GM10248 (cell line): ENCODE results near the gene CD52.
A peak's percentile ranks its signal among the peaks of the same experiment; 100 is the strongest.
"Not testable (repeated sequence)": the region's sequence is repeated elsewhere in the genome, so short reads cannot be mapped to it uniquely, and the experiment has no call there.

Source experiments
- CTCF ChIA-PET: fragments of 300-600 bp; sonication (Branson Sonifier 250); formaldehyde crosslinking; extraction: SDS; loops from one replicate; lab custom pipeline; 2021; ENCODE audit warnings: antibody characterized with exemption; lab: Yijun Ruan, JAX
- POLR2A ChIA-PET: fragments of 350-650 bp; sonication (Branson Sonifier 250); formaldehyde crosslinking; extraction: SDS; loops from one replicate; lab custom pipeline; 2020; ENCODE audit warnings: antibody characterized with exemption; lab: Yijun Ruan, JAX
- DNase-seq: peaks from one replicate; pipeline ENCODE4 v3.0.0; 2012; ENCODE audit errors: extremely low spot score
- TF ChIP-seq, protein P1 (sequence below): IDR thresholded peaks from 2 replicates; pipeline ENCODE4 v1.5.1; 2012; ENCODE audit warnings: mild to moderate bottlenecking, low read depth; ENCODE audit errors: extremely low read depth, missing control alignments, control extremely low read depth

CD52 gene

DNA sequence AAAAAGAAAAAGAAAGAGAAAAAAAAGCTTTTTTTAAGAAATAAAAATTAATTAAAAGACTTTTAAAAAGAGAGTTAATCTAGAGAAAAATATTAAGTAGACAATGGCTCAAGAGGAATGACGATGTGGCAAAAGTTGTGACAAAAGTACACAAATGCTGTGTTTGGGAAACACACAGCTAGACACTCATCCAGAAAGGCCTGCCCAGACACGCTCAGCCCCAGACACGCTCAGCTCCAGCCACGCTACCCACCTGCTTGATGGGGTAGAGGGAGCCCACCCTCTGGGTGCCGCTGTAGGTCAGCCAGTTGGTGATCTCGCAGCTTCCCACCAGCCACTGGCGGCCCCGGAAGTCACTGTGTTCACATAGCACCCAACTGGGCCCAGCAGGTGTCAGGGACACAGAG lies 10.2 kb downstream of the CD52 start:
- ChIA-PET CTCF (interaction anchor here (1.1 to 1.5 kb wide), 4 partner anchors 13 to 158 kb away, joined by 3 to 7 read pairs (median 3); partner anchors contain the start of gene ZNF593), POLR2A (no interaction called here)
- TF ChIP-seq, protein P1, sequence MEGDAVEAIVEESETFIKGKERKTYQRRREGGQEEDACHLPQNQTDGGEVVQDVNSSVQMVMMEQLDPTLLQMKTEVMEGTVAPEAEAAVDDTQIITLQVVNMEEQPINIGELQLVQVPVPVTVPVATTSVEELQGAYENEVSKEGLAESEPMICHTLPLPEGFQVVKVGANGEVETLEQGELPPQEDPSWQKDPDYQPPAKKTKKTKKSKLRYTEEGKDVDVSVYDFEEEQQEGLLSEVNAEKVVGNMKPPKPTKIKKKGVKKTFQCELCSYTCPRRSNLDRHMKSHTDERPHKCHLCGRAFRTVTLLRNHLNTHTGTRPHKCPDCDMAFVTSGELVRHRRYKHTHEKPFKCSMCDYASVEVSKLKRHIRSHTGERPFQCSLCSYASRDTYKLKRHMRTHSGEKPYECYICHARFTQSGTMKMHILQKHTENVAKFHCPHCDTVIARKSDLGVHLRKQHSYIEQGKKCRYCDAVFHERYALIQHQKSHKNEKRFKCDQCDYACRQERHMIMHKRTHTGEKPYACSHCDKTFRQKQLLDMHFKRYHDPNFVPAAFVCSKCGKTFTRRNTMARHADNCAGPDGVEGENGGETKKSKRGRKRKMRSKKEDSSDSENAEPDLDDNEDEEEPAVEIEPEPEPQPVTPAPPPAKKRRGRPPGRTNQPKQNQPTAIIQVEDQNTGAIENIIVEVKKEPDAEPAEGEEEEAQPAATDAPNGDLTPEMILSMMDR, result no peak
- no peak for DNase-seq

DNA sequence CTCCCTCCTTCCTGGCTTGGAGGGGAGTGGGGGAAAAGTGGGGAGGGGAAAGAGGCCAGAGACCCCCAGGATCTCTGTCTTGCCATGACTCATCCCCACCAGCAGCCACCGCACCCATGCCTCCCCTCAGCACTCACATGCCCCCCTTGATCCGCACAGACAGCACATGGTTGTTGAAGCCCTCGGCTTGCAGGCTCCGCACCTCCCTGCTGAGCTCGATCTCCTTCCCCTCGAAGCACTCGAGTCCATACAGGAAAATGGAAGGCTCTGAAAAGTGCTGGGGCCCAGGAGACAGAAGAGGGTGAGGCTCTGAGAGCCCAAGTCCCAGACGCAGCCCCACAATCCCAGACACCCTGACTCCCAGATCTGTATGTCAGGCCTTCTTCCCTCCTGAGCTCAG lies 10.8 kb downstream of the CD52 start:
- ChIA-PET CTCF (interaction anchor here (0.8 to 1.2 kb wide), 3 partner anchors 14 to 95 kb away, joined by 3 to 4 read pairs (median 3); partner anchors contain the start of gene CEP85), POLR2A (interaction anchor here (0.6 kb wide), 1 partner anchor 1113 kb away, joined by 4 read pairs; no protein-coding TSS in a partner anchor)
- TF ChIP-seq, protein P1, result no peak
- no peak for DNase-seq

DNA sequence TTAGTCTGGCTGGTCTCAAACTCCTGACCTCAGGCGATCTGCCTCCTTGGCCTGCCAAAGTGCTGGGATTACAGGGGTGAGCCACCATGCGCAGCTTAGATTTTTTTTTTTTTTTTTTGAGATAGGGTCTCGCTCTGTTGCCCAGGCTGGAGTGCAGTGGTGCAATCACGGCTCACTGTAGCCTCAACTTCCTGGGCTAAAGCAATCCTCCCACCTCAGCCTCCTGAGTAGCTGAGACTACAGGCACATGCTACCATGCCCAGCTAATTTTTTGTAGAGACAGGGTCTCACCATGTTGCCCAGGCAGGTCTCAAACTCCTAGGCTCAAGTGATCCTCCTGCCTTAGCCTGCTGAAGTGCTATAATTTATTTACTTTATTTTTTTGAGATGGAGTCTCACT lies 11.6 kb downstream of the CD52 start:
- DNase-seq, result not testable (repeated sequence)
- POLR2A ChIA-PET, result interaction anchor here (1.4 kb wide), 1 partner anchor 8 kb away, joined by 3 read pairs; no protein-coding TSS in a partner anchor
- CTCF ChIA-PET, result interaction anchor here (2.3 to 4.4 kb wide), 2 partner anchors 7 to 44 kb away, joined by 8 to 24 read pairs; no protein-coding TSS in a partner anchor

DNA sequence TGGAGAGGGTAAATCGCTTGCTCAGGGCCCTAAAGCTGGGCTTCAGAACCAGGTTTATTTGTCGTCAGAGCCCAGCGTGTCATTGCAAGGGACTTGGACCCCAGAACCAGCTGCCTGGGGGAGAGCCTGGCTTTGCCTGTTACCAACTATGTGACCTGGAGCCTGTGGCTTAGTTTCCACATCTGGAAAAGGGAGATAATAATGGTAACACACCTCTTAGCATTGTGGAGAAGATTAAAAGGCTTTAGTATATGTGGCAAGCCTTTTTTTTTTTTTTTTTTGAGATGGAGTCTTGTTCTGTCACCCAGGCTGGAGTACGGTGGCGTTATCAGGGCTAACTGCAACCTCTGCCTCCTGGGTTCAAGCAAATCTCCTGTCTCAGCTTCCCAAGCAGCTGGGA lies 12.5 kb downstream of the CD52 start:
- POLR2A ChIA-PET, result interaction anchor here (0.6 to 1.4 kb wide), 2 partner anchors 9 to 13 kb away, joined by 3 to 7 read pairs; no protein-coding TSS in a partner anchor
- DNase-seq, result no peak
- TF ChIP-seq, protein P1, result no peak
- CTCF ChIA-PET, result interaction anchor here (1.4 to 4.4 kb wide), 3 partner anchors 8 to 45 kb away, joined by 4 to 24 read pairs (median 8); no protein-coding TSS in a partner anchor

DNA sequence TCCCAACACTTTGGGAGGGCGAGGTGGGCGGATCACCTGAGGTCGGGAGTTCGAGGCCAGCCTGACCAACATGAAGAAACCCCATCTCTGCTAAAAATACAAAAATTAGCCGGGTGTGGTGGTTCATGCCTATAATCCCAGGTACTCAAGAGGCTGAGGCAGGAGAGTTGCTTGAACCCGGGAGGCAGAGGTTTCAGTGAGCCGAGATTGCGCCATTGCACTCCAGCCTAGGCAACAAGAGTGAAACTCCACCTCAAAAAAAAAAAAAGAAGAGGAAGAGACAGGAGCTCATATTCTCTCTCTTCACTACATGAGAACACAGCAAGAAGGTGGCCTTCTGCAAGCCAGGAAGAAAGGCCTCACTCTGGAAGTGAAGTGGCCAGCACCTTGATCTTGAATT lies 15.6 kb downstream of the CD52 start:
- POLR2A ChIA-PET, result interaction anchor here (0.7 kb wide), 1 partner anchor 57 kb away, joined by 3 read pairs; no protein-coding TSS in a partner anchor
- CTCF ChIA-PET, result interaction anchor here (4.4 kb wide), 1 partner anchor 11 kb away, joined by 24 read pairs; no protein-coding TSS in a partner anchor
- DNase-seq, result not testable (repeated sequence)

DNA sequence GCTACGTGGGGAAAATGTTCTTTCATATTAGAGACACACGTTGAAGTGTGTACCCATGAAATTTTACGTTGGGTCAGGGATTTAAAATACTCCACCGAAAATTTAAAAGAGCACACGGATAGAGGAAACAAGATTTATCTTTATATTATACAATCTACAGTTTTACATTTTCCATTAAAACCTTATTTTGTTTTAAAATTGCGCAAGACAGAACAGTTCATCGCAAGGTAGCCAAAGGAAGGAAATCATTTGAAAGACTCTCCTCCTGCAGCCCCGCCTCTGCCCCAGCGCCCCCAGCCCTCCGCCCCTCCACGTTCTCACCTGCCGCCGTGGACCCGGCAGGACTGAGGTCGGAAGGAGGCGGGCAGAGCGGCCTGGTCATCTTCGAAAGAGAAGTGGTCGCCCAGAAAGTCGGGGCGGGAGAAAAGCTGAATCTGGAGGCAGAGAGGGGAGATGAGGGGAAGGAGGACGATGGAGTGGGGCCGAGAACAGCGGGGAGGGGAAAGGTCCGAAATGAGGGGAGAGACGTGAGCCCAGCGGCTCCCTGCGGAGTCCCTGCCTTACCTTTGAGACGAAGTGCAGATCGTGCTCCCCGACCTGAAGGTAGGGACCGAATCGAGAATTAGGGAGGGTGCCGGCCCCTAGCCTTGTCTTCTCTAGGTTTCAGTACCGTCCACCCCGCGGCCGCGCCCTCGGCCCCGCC lies 18.2 kb downstream of the CD52 start:
- CTCF ChIA-PET, result interaction anchor here (1.1 to 1.8 kb wide), 5 partner anchors 14 to 102 kb away, joined by 3 to 10 read pairs (median 5); partner anchors contain the start of gene CEP85
- no peak for DNase-seq
- POLR2A ChIA-PET, result no interaction called here
- TF ChIP-seq, protein P1, result no peak

DNA sequence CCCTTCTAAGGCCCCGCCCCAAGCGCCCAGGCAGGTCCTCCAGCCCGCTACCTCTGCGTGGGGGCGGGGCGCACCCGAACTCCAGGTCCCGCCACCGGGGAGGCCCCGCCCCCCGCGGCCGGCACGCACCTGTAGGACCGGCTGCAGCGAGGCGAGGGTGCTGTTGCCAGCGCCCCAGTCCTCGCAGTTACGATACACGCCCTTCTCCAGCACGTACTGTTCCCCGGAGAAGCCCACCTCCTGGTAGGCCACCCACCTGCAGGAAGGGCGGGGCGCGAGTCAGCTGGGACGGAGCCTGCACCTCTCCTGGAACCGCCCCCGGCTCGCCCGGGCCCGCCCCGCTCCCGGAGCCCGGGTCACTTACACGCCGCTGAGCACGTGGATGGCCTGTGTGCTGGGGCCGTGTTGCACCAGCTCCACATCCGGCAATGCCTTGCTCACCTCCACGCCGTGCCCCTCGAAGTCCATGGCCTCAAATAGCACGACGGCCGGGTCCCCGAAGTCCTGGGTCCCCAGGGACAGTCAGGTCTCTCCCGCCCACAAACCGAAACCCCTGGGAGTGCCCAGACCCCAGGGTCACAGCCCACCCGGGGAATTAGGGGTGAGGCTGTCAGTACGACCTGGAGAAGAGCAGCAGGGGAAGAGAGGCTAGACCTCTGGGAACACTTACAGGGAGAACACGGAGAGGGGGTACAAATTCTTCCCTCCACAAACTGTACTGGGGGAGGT lies 18.9 kb downstream of the CD52 start:
- POLR2A ChIA-PET, result no interaction called here
- TF ChIP-seq, protein P1, result no peak
- CTCF ChIA-PET, result interaction anchor here (1.5 to 1.8 kb wide), 2 partner anchors 52 to 103 kb away, joined by 5 read pairs; partner anchors contain the start of gene CEP85
- peak; percentile 91 for DNase-seq
